ENCODE measurements around the gene DOK5. TPM values are rescaled to one million over a fixed set of nuclear protein-coding genes. Genes with fewer than 3 reads are reported as not detected.

The DOK5 gene
- total RNA-seq, 4 donors from 2014 or later = 1.4 to 9.8 TPM; not detected in 2

GRCh38 chr20:54517241-54517975, 42.0 kb downstream of the DOK5 start:
- no peaks in the 10 kb centered on the region for H3K4me1 ChIP-seq
- H3K27ac ChIP-seq = no peak overlapping the region
- DNase-seq = no peak
- H3K27me3 ChIP-seq = no peaks in the 10 kb centered on the region
- no peak overlapping the region for H3K4me3 ChIP-seq
- no peaks in the 10 kb centered on the region for H3K9me3 ChIP-seq
- intact Hi-C loops (cut with DNase I; ENCODE audit: low total_unique reads) = no loop called here
- no peaks in the 10 kb centered on the region for H3K36me3 ChIP-seq
- TF ChIP-seq, protein P1, sequence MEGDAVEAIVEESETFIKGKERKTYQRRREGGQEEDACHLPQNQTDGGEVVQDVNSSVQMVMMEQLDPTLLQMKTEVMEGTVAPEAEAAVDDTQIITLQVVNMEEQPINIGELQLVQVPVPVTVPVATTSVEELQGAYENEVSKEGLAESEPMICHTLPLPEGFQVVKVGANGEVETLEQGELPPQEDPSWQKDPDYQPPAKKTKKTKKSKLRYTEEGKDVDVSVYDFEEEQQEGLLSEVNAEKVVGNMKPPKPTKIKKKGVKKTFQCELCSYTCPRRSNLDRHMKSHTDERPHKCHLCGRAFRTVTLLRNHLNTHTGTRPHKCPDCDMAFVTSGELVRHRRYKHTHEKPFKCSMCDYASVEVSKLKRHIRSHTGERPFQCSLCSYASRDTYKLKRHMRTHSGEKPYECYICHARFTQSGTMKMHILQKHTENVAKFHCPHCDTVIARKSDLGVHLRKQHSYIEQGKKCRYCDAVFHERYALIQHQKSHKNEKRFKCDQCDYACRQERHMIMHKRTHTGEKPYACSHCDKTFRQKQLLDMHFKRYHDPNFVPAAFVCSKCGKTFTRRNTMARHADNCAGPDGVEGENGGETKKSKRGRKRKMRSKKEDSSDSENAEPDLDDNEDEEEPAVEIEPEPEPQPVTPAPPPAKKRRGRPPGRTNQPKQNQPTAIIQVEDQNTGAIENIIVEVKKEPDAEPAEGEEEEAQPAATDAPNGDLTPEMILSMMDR (IDR thresholded peaks at IDR 0.05) = no peak
- TF ChIP-seq POLR2A (IDR thresholded peaks at IDR 0.05) = no peak

DNA sequence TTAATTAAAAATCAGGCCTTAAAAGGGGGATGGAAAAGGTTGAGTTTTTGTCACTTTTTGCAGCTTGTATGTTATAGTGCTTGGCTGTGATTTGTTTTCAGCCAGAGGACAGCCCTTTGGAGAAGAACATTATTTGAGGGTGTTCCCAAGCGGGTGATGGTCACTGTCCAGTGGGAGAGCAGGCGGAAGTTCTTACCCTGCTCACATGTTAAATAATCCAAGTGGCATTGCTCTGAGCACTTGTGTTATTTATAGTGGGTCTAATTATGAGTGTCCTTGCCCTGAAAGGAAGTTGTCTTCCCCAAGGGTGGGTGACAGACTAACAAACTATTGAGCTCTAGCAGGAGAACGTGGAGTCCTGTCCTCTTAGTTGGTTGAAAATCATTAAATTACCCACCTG, 49.5 kb downstream of the DOK5 start:
- H3K36me3 ChIP-seq = no peaks in the 10 kb centered on the region
- no peaks in the 10 kb centered on the region for H3K27me3 ChIP-seq
- no peak overlapping the region for H3K27ac ChIP-seq
- intact Hi-C loops (cut with DNase I; ENCODE audit: low total_unique reads) = no loop called here
- TF ChIP-seq, protein P1 (IDR thresholded peaks at IDR 0.05) = no peak
- TF ChIP-seq POLR2A (IDR thresholded peaks at IDR 0.05) = no peak
- no peak overlapping the region for H3K4me3 ChIP-seq
- no peaks in the 10 kb centered on the region for H3K9me3 ChIP-seq
- no peaks in the 10 kb centered on the region for H3K4me1 ChIP-seq
- DNase-seq = no peak

DNA sequence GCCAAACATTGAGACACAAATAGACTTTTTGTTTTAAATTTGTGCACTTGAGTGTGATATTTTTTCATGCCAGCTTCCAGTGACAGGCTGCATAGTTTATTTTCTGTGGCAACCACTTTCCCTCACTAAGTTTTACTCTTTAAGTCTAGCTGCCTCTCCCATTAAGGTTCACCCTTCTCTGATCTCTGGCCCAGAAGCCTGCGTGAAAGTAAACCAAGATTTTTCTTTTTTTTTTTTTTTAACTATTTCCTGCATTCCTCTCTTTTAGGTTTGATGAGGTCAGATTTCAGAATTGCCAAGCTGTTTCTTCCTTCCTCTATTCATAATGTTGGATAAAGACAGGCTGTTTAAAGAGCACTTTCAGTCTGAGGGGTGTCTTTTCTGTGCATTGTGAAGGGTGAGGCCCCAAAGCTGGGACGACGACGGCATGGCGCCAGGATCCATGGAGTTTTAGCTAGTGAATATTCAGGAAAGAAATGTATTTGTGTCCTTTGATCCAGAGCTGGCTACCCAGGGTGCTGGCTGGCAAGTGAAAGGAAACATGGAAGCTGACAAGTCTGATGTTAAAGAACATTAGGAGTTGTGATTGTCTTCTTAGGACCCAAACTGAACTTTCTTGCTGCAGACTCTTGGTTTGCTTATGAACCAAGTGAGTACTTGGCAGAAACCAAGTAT, 50.7 kb downstream of the DOK5 start:
- no peaks in the 10 kb centered on the region for H3K36me3 ChIP-seq
- no peak for DNase-seq
- TF ChIP-seq POLR2A (IDR thresholded peaks at IDR 0.05) = no peak
- TF ChIP-seq, protein P1 (IDR thresholded peaks at IDR 0.05) = no peak
- H3K4me3 ChIP-seq = no peak overlapping the region
- intact Hi-C loops (cut with DNase I; ENCODE audit: low total_unique reads) = no loop called here
- H3K4me1 ChIP-seq = no peaks in the 10 kb centered on the region
- no peaks in the 10 kb centered on the region for H3K27me3 ChIP-seq
- H3K9me3 ChIP-seq = no peaks in the 10 kb centered on the region
- no peak overlapping the region for H3K27ac ChIP-seq

GRCh38 chr20:54526801-54527200, 51.4 kb downstream of the DOK5 start:
- H3K27me3 ChIP-seq = no peaks in the 10 kb centered on the region
- H3K36me3 ChIP-seq = no peaks in the 10 kb centered on the region
- H3K27ac ChIP-seq = no peak overlapping the region
- intact Hi-C loops (cut with DNase I; ENCODE audit: low total_unique reads) = no loop called here
- H3K4me3 ChIP-seq = no peak overlapping the region
- H3K4me1 ChIP-seq = no peaks in the 10 kb centered on the region
- no peak for DNase-seq
- no peak for TF ChIP-seq POLR2A (IDR thresholded peaks at IDR 0.05)
- TF ChIP-seq, protein P1 (IDR thresholded peaks at IDR 0.05) = no peak
- H3K9me3 ChIP-seq = no peaks in the 10 kb centered on the region

DNA sequence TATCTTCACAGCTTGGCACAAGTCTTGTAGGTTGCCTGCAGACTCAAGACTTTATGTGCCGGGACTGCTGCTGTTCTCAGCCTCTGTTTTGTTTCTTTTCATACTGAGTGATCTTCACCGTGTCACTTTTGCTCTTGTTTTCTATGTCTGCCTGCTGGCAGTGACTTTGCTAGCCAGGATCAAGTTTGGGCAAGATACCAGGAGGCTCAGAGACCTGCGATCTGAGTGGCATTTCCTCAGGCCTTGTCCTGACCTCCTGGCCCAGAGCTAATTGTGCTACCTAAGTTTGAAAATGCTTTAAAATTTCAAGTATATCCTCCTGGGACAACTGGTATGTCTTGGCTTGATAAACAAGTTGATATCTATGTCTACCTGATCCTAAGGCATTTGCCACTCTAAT, 57.2 kb downstream of the DOK5 start:
- no peak for DNase-seq
- TF ChIP-seq POLR2A (IDR thresholded peaks at IDR 0.05) = no peak
- TF ChIP-seq, protein P1 (IDR thresholded peaks at IDR 0.05) = no peak
- Histone ChIP-seq H3K27ac (no peak overlapping the region), H3K36me3 (no peaks in the 10 kb centered on the region), H3K4me3 (no peak overlapping the region), H3K27me3 (no peaks in the 10 kb centered on the region), H3K9me3 (no peaks in the 10 kb centered on the region), H3K4me1 (no peaks in the 10 kb centered on the region)
- intact Hi-C loops (cut with DNase I; ENCODE audit: low total_unique reads) = no loop called here

Measured in uterus (tissue), 4 donors.